Spleen (tissue), 7 donors: ENCODE data around the gene CILP2.

ENCODE experiments used
- POLR2A ChIP-seq, 3 donors: fragments of 450-650 bp; IDR thresholded peaks; one replicate each; pipeline ENCODE4 v1.5.1; 2017; ENCODE audit warnings: antibody characterized with exemption in 3 of 3, mild to moderate bottlenecking in 1 of 3
- TF ChIP-seq, protein P1 (sequence below), 11 experiments: fragments of 200-600 bp in 7 of 11; fragments of 450-650 bp in 4 of 11; sonication (generic) in 4 of 11; IDR thresholded peaks in 8 of 11; conservative IDR thresholded peaks in 3 of 11; 1 replicate in 7 of 11; 2 replicates in 4 of 11; pipeline versions ENCODE4 v1.4.0 to v1.8.0; 2016 to 2021; ENCODE audit warnings: antibody characterized with exemption in 11 of 11, inconsistent platforms in 4 of 11, mild to moderate bottlenecking in 1 of 11
- donor health status: DM: no; HTN: no; CAD: no; lungs with moderate emphysema.
- donor health status: DM: no; HTN: no; CAD: no.
- donor health status: DM: no; HTN: no; CAD: no.

DNA sequence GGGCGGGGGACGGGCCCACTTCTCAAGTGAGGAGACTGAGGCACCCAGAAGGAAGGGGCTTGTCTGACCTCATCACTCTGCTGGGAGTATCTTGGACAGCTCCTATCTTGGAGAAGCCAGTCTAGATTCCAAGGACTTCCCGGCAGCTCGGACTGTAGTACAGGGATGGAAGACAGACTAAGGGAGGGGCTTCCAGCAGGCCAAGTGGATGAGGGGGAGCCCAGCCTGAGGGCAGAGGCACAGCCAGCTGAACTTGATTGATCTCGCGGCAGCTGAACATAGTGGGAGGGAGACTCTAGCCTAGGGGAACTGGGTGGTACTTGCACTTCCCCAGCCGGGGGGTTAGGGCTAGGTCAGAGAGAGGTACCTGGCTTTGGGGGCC lies 711 bp downstream of the CILP2 start:
- TF ChIP-seq POLR2A (IDR thresholded peaks at IDR 0.05) = no peak
- TF ChIP-seq, protein P1, sequence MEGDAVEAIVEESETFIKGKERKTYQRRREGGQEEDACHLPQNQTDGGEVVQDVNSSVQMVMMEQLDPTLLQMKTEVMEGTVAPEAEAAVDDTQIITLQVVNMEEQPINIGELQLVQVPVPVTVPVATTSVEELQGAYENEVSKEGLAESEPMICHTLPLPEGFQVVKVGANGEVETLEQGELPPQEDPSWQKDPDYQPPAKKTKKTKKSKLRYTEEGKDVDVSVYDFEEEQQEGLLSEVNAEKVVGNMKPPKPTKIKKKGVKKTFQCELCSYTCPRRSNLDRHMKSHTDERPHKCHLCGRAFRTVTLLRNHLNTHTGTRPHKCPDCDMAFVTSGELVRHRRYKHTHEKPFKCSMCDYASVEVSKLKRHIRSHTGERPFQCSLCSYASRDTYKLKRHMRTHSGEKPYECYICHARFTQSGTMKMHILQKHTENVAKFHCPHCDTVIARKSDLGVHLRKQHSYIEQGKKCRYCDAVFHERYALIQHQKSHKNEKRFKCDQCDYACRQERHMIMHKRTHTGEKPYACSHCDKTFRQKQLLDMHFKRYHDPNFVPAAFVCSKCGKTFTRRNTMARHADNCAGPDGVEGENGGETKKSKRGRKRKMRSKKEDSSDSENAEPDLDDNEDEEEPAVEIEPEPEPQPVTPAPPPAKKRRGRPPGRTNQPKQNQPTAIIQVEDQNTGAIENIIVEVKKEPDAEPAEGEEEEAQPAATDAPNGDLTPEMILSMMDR (IDR thresholded peaks at IDR 0.05 in 8 of 11, conservative IDR thresholded peaks at IDR 0.05 in 3 of 11) = no peak
